GM12892 (cell line): ENCODE measurements around the gene IQCE.

Experiments used
- POLR2A ChIP-seq: IDR thresholded peaks from 2 replicates; pipeline ENCODE4 v1.6.1; 2011; ENCODE audit warnings: low read depth, low read length, control low read depth
- POLR2AphosphoS5 ChIP-seq: IDR thresholded peaks from 2 replicates; pipeline ENCODE4 v1.6.1; 2011; ENCODE audit warnings: low read depth, low read length, control low read depth

DNA sequence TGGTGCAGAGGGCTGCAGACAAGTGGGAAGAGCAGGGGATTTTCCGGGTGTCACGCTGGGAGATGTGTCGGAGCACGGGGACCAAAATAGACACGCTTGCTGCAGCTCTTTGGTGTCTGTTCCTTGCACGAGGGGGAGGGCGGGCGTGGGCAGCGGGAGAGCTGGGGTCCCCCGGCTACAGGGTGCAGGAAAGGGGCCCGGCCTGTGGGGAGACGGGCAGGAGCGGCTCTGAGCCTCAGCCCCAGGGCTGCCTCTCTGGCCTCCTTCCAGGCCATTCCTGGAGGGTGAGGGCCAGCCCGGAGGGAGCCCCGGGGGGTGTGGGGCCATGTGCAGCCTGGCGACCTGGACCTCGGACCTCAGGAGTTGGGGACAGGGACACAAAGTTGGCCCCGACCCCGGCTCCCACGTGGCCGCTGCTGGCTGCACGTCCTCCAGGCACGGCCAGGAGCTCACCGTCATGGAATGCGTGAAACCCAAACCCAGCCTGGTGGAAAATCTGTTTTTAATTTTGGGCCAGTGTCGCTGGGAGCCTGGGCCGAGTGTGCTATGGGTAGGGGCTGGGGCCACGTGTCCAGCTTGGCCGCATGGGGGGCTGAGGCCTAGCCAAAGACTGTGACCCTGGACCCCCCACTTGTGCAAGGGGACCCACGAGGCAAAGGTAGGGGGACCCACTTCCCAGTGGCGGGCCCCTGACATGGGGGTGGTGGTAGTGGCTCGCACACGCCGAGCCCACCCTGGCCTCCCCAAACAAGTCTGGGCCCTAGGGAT, 79.6 kb downstream of the IQCE start:
- TF ChIP-seq POLR2A (no peak), POLR2AphosphoS5 (no peak)
